Progenitor cell of endocrine pancreas (in vitro differentiated cells): ENCODE results near the gene TRAF2. TPM values are rescaled to one million over a fixed set of nuclear protein-coding genes. Genes with fewer than 3 reads are reported as not detected.

Source experiments
- DNase-seq: peaks from one replicate; pipeline ENCODE4 v3.0.0; 2021; ENCODE audit warnings: low spot score; ENCODE audit not compliant: unreplicated experiment
- H3K27ac Mint-ChIP-seq: 2 replicates; pipeline ENCODE4 v1.8.0; 2021; ENCODE audit warnings: mild to moderate bottlenecking, moderate library complexity, mixed read lengths
- H3K27me3 Mint-ChIP-seq: 2 replicates; pipeline ENCODE4 v1.8.0; 2021; ENCODE audit warnings: mixed read lengths
- H3K36me3 Mint-ChIP-seq: 2 replicates; pipeline ENCODE4 v1.8.0; 2022; ENCODE audit warnings: mixed read lengths; ENCODE audit not compliant: insufficient read depth
- H3K4me1 Mint-ChIP-seq: 2 replicates; pipeline ENCODE4 v1.8.0; 2021; ENCODE audit warnings: low read depth, mixed read lengths
- H3K4me3 Mint-ChIP-seq: 2 replicates; pipeline ENCODE4 v1.8.0; 2021; ENCODE audit warnings: low read depth, mild to moderate bottlenecking, moderate library complexity, mixed read lengths
- H3K9me3 Mint-ChIP-seq: 2 replicates; pipeline ENCODE4 v1.8.0; 2021; ENCODE audit warnings: low read depth, mixed read lengths
- total RNA-seq: library from RNA; stranded (reverse); gene quantifications from 2 replicates; pipeline ENCODE4 v1.2.1, GENCODE V29; 2021
- TF ChIP-seq, protein P1 (sequence below): fragments of 200-600 bp; sonication (generic); IDR thresholded peaks from one replicate; pipeline ENCODE4 v1.5.0; 2021; ENCODE audit warnings: antibody characterized with exemption, mild to moderate bottlenecking; ENCODE audit not compliant: unreplicated experiment

The TRAF2 gene
- total RNA-seq, 1 donor from 2014 or later: 23.4 TPM

DNA sequence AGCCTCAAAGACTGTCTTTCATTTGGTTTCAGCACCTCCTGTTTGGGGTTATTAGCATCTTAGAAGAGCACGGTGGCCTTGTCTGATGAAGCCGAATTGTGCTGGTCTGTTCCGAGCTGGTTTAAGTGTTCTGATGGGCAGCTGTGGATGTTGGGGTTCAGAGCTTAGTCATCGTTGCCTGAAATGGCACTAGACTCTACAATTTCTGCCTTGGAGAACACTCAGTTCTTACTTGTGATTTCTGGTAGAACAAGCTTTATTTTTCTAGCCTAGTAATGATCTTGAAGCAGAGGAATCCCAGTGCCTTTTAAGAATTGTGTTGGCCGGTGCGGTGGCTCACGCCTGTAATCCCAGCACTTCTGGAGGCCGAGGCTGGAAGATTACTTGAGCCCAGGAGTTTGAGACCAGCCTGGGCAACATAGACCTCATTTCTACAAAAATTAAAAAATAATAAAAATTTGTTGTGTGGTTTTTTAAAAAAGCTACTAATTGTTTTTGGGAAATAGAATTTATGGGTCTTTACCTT, 50.4 kb downstream of the TRAF2 start:
- H3K9me3 Mint-ChIP-seq: no peaks in the 10 kb centered on the region
- H3K27me3 Mint-ChIP-seq: no peaks in the 10 kb centered on the region
- H3K27ac Mint-ChIP-seq: no peak overlapping the region
- peaks cover 8% of the 10 kb centered on the region for H3K36me3 Mint-ChIP-seq
- DNase-seq: no peak
- no peaks in the 10 kb centered on the region for H3K4me1 Mint-ChIP-seq
- TF ChIP-seq, protein P1, sequence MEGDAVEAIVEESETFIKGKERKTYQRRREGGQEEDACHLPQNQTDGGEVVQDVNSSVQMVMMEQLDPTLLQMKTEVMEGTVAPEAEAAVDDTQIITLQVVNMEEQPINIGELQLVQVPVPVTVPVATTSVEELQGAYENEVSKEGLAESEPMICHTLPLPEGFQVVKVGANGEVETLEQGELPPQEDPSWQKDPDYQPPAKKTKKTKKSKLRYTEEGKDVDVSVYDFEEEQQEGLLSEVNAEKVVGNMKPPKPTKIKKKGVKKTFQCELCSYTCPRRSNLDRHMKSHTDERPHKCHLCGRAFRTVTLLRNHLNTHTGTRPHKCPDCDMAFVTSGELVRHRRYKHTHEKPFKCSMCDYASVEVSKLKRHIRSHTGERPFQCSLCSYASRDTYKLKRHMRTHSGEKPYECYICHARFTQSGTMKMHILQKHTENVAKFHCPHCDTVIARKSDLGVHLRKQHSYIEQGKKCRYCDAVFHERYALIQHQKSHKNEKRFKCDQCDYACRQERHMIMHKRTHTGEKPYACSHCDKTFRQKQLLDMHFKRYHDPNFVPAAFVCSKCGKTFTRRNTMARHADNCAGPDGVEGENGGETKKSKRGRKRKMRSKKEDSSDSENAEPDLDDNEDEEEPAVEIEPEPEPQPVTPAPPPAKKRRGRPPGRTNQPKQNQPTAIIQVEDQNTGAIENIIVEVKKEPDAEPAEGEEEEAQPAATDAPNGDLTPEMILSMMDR: no peak
- H3K4me3 Mint-ChIP-seq: no peak overlapping the region

DNA sequence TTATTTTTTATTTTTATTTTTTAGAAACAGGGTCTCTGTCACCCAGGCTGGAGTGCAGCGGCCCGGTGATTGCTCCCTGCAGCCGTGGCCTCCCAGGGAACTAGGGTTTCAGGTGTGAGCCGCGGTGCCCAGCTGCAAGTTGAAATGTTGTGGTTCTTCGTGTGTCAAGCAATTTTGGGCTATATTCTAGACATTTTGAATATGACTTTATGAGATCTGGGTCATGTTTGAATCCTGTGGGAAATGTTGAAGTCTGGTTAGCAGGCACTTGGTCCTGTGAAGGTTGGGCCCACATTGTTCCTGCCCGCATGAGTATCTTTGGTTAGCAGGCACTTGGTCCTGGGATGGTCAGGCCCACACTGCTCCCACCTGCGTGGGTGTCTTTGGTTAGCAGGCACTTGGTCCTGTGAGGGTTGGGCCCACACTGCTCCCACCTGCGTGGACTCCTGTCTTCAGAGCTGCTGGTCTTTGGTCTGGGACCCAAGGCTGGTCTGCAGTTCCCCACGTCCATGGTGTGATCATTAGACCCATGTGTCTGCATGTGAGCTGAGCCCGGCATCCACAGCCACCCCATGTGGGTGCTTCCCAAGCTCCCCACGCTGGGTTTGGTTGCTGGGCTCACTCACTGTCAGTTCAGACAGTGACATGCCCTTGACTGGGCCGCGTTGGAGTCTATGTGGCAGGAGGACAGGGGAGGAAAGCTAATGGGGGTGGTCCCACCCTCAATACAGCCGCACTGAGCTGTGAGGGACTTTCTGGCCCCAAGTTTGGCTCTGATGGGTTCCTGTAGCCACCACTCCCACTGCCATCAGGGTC, 51.1 kb downstream of the TRAF2 start:
- TF ChIP-seq, protein P1: no peak
- Mint-ChIP-seq H3K4me3 (no peak overlapping the region), H3K9me3 (no peaks in the 10 kb centered on the region), H3K27ac (no peak overlapping the region), H3K4me1 (no peaks in the 10 kb centered on the region), H3K36me3 (peaks cover 4% of the 10 kb centered on the region), H3K27me3 (no peaks in the 10 kb centered on the region)
- DNase-seq: no peak

DNA sequence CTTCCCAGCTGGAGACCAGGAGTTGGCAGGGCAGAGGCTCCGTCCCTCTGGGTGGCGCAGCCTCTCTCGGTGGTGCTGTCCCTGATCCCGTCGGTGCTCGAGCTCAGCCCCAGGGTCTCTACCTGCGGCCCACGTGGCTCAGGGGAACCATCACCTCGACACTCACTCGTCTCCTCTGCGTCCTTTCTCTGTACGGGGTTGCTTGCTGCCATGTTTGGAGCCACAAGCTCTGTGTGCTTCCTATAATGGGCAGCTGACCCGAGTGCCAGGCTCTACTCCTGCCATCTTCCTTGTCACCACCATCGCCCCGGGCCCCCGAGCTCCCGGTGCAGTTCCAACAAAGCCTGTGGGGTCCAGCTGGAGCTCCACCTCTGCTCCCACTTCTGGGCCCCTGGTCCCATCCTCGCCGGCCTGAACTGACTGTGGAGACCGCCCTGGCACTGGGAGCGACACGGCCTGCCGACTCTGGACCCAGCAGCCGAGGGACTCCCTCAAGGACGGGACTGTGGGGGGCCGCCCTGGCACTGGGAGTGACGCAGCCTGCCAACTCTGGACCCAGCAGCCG, 53.2 kb downstream of the TRAF2 start:
- Mint-ChIP-seq H3K4me3 (no peak overlapping the region), H3K4me1 (no peaks in the 10 kb centered on the region), H3K9me3 (no peaks in the 10 kb centered on the region), H3K36me3 (peaks cover 2% of the 10 kb centered on the region), H3K27ac (peak overlapping the region; percentile 22), H3K27me3 (no peaks in the 10 kb centered on the region)
- no peak for DNase-seq
- TF ChIP-seq, protein P1: no peak

DNA sequence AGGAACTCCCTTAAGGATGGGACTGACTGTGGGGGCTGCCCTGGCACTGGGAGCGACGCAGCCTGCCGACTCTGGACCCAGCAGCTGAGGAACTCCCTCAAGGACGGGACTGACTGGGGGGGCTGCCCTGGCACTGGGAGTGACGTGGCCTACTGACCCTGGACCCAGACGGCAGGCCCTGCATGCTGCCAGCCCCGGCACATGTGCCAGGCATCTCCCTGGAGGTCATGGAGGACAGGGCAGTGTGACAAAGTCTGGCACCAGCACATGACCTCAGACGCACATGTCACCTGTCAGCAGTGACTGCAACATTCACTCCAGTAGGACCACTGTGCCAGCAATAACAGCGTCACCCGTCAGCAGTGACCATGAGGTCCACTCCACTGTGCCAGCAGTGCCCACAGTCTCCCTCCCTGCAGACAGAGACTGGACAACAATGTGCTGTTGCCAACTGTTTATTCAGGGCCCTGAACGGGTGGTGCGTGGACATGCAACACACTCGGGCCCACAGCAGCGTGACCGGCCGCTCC, 53.7 kb downstream of the TRAF2 start:
- no peaks in the 10 kb centered on the region for H3K27me3 Mint-ChIP-seq
- H3K36me3 Mint-ChIP-seq: peaks cover 2% of the 10 kb centered on the region
- H3K4me3 Mint-ChIP-seq: no peak overlapping the region
- TF ChIP-seq, protein P1: no peak
- no peak overlapping the region for H3K27ac Mint-ChIP-seq
- no peaks in the 10 kb centered on the region for H3K9me3 Mint-ChIP-seq
- no peaks in the 10 kb centered on the region for H3K4me1 Mint-ChIP-seq
- no peak for DNase-seq

DNA sequence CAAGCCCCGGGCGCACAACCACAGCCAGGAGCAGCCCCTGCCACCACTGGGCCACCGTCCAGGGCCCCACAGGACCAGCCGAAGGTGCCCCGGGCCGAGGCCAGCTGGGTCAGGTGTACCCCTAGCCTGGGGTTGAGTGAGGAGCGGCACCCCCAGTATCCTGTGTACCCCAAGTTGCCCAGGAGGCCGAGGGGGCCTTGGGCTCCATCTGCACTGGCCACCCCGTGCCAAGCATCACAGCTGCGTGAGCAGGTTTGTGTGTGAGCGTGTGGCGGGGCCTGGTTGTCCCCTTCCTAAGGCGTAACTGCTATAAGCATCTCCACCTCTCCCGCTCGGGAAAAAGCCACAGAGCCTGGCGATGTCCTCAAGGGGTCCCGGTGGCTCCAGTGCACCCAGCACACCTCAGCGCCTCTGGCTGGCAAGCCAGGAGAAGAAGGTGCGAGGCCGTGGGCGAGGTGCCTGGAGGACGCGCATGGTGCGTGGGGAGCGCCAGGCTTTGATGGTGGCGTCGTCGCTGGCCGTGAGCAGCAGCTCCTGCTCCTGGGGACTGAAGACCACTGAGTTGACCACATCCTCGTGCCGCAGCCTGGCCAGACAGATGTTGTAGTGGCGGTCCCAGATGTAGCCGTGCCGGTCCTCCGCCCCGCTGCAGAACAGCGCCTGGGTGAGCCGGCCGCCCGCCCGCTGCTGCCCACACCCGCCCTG, 54.4 kb downstream of the TRAF2 start:
- no peak overlapping the region for H3K4me3 Mint-ChIP-seq
- H3K36me3 Mint-ChIP-seq: peaks cover 2% of the 10 kb centered on the region

More for the DNA sequence above, 54.4 kb downstream of the TRAF2 start:
- H3K9me3 Mint-ChIP-seq: no peaks in the 10 kb centered on the region
- no peaks in the 10 kb centered on the region for H3K27me3 Mint-ChIP-seq
- no peak overlapping the region for H3K27ac Mint-ChIP-seq
- H3K4me1 Mint-ChIP-seq: no peaks in the 10 kb centered on the region
- DNase-seq: no peak
- TF ChIP-seq, protein P1: no peak
